GM12892 (cell line): Measurements from ENCODE around the gene SLC35B1.
"Not testable (repeated sequence)": the region's sequence is repeated elsewhere in the genome, so short reads cannot be mapped to it uniquely, and the experiment has no call there.

ENCODE experiments used
- DNase-seq: peaks from one replicate; pipeline ENCODE4 v3.0.0; 2011; ENCODE audit not compliant: insufficient read length
- FAIRE-seq: peaks from 2 replicates; lab custom pipeline; 2011; peaks lifted over from hg19 to GRCh38; lab: Jason Lieb, UNC
- POLR2A ChIP-seq: IDR thresholded peaks from 2 replicates; pipeline ENCODE4 v1.6.1; 2011; ENCODE audit warnings: low read depth, low read length, control low read depth
- POLR2AphosphoS5 ChIP-seq: IDR thresholded peaks from 2 replicates; pipeline ENCODE4 v1.6.1; 2011; ENCODE audit warnings: low read depth, low read length, control low read depth
- TAF1 ChIP-seq: IDR thresholded peaks from 2 replicates; pipeline ENCODE4 v1.6.1; 2011; ENCODE audit warnings: low read depth, mild to moderate bottlenecking, control low read depth, low read length, borderline replicate concordance

SLC35B1 gene

GRCh38 chr17:49676276-49676868 is 31.4 kb downstream of the SLC35B1 start:
- DNase-seq = peak; percentile 58
- peak; percentile 77 for FAIRE-seq
- TF ChIP-seq POLR2A = no peak
- TF ChIP-seq TAF1 = no peak
- no peak for TF ChIP-seq POLR2AphosphoS5

DNA sequence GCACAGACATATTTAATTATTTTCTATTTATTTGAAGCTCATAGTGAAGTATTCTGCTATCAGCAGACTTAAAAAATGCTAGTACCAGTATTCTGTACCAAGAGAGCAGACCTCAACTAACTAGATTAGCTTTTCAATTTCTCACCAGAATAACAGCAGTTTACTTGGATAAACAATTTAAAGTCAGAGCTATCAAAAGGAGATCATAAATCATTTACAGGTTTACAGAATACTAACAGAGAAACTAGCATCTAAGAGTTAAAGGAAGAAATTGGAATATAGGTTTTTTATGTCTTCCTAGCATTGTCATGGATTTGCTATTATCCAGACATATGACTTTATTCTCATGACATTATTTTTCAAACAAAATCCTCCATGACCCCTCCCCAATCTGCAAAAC is 33.3 kb downstream of the SLC35B1 start:
- no peak for FAIRE-seq
- TF ChIP-seq POLR2A (no peak), TAF1 (no peak), POLR2AphosphoS5 (no peak)

GRCh38 chr17:49673679-49674078 is 34.1 kb downstream of the SLC35B1 start:
- FAIRE-seq, DNase-seq: not testable (repeated sequence)

More for the DNA sequence above, 33.3 kb downstream of the SLC35B1 start:
- no peak for DNase-seq

GRCh38 chr17:49670641-49671040 is 37.1 kb downstream of the SLC35B1 start:
- TF ChIP-seq TAF1 (no peak), POLR2AphosphoS5 (no peak), POLR2A (no peak)
- FAIRE-seq = no peak
- no peak for DNase-seq

GRCh38 chr17:49670002-49670401 is 37.8 kb downstream of the SLC35B1 start:
- DNase-seq (no peak), FAIRE-seq (peak; percentile 38)
- no peak for TF ChIP-seq TAF1
- TF ChIP-seq POLR2AphosphoS5 = no peak
- TF ChIP-seq POLR2A = no peak

- DNase-seq = no peak
- TF ChIP-seq POLR2AphosphoS5 = no peak
- TF ChIP-seq TAF1 = no peak
- no peak for TF ChIP-seq POLR2A
These were observed 39.9 kb downstream of the SLC35B1 start for GRCh38 chr17:49667854-49668253.

DNA sequence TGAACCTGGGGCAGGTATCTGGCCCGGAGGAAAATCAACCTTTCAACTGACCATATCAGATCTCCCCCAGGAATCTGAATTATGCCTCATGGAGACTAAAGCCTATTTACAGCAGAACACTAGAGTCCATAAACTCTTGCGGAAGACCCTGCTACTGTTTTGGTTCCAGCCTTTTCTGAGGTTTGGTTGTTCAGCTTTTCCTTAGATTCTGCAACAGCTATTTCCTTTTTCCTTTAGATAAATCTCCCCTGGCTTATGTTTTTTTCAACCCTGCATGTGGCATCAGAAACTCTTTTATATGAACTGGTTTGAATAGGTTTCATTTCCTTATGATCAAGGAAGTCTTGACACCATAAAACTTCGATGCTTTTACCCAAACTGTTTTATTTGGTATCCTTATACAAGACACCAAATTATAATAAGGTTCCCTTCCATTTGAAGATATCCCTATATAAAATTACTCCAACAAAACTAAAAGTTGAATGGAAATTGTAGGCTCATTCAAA is 43.0 kb downstream of the SLC35B1 start:
- FAIRE-seq (no peak), DNase-seq (no peak)
- TF ChIP-seq TAF1 = no peak
- no peak for TF ChIP-seq POLR2AphosphoS5
- no peak for TF ChIP-seq POLR2A

More at GRCh38 chr17:49667854-49668253, 39.9 kb downstream of the SLC35B1 start:
- FAIRE-seq = no peak

DNA sequence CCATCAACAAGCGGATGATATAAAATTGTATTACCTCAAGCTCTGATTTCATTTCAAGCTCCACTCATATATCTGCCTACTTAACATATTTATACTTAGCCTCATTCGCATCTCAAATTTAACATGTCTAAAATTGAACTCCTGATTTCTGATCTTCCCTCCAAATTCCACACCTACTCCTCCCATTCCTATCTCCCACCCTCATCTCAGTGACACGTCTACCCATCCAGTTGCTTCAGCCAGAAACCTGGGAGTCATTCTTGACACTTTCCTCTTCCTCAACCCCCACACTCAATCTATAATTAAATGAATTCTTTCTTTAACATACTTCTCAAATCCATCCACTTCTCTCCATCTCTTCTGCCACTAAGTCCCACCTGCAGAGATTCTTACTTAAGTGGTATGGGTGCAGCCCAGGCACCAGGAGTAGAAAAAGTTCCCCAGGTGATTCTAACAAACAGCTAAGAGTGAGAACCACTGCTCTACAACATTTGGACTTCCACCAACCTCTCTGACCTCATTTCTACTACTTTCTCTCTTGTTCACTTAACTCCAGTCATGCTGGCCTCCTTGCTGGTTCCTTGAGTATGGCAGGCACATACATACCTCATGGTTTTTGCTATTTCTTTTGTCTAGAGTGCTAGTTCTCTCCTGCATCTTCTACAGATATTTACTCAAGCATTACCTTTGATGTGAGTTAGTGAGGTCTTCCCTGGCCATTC is 47.9 kb downstream of the SLC35B1 start:
- no peak for DNase-seq
- TF ChIP-seq POLR2A = no peak
- TF ChIP-seq POLR2AphosphoS5 = no peak
- no peak for FAIRE-seq

DNA sequence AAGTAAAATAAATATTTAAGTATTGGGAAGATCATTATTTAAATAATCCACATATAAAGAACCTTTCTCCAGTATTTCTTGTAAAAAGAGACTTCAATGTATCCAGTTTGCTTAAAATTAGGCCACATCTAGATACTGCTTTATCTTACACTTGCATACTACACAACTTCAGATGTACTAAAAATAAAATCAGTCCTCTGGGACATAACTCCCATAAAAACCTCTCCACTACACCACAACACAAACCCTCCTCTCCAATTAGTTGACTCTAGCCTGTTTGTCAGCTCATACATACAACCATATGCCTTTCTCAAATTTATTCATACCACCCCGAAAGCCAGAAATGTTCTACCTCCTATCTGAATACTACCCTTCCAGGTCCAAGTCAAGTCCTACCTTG is 51.5 kb downstream of the SLC35B1 start:
- TF ChIP-seq POLR2AphosphoS5 (no peak), POLR2A (no peak), TAF1 (no peak)
- FAIRE-seq = no peak
- DNase-seq = no peak
